Measurements from ENCODE around the gene C3orf20.

C3orf20 gene

GRCh38 chr3:14664170-14664569, 10.8 kb upstream of the C3orf20 start:
- H3K9me3 Mint-ChIP-seq = no peaks in the 10 kb centered on the region
- no peak overlapping the region for H3K4me3 Mint-ChIP-seq
- no peaks in the 10 kb centered on the region for H3K27me3 Mint-ChIP-seq
- peak overlapping the region; percentile 31 for H3K27ac Mint-ChIP-seq
- no peak for DNase-seq
- peaks cover 2% of the 10 kb centered on the region for H3K4me1 Mint-ChIP-seq (ENCODE audit: low read depth)
- peaks cover 94% of the 10 kb centered on the region for H3K36me3 Mint-ChIP-seq (ENCODE audit: low read depth)

DNA sequence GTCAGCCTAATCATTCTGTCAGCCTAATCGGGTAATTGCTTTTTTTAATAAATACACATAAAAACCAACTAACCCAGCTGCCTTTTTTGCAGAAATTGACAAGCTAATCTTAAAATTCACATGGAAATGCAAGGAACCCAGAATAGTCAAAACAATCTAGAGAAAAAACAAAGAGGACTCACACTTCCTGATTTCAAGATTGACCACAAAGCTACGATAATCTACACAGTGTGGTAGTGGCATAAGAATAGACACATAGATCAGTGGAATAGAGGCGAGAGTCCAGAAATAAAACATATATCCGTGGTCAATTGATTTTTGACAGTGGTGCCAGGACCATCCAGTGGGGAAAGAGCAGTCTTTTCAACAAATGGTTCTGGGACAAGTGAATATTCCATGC, 2.4 kb upstream of the C3orf20 start:
- Mint-ChIP-seq H3K27ac (no peak overlapping the region), H3K36me3 (ENCODE audit: low read depth) (peaks cover 67% of the 10 kb centered on the region)

GRCh38 chr3:14676881-14677280, 1.9 kb downstream of the C3orf20 start:
- Mint-ChIP-seq H3K27me3 (no peaks in the 10 kb centered on the region), H3K4me1 (ENCODE audit: low read depth) (no peaks in the 10 kb centered on the region), H3K4me3 (no peak overlapping the region), H3K36me3 (ENCODE audit: low read depth) (peaks cover 26% of the 10 kb centered on the region), H3K27ac (no peak overlapping the region), H3K9me3 (peaks cover 5% of the 10 kb centered on the region)
- DNase-seq = no peak

More for the DNA sequence above, 2.4 kb upstream of the C3orf20 start:
- DNase-seq = no peak
- H3K9me3 Mint-ChIP-seq = no peaks in the 10 kb centered on the region
- H3K4me1 Mint-ChIP-seq (ENCODE audit: low read depth) = no peaks in the 10 kb centered on the region
- no peaks in the 10 kb centered on the region for H3K27me3 Mint-ChIP-seq
- no peak overlapping the region for H3K4me3 Mint-ChIP-seq

DNA sequence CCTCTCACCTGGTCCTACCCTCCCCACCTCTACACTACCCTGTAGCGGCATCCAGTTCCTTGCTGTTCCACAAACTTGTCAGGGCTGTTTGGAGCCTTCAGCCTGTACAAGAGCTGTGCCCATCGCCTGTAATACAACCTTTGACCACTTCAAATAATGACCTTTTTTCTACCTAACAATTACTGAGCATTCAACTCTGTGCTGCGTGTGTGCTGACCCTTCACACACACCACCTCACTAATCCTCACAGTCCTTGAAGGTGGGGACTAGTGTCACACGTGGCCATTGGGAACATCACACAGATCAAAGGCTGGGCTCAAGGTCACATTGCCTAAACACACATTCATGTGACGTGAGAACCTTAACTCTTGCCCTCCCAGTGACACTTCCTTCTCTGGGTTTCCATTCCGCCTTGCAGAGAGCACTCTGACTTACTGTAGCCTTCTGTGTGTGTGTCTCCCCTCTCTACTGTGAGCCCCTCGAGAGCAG, 3.1 kb downstream of the C3orf20 start:
- Mint-ChIP-seq H3K4me1 (ENCODE audit: low read depth) (no peaks in the 10 kb centered on the region), H3K36me3 (ENCODE audit: low read depth) (peaks cover 15% of the 10 kb centered on the region), H3K9me3 (peaks cover 5% of the 10 kb centered on the region), H3K27ac (no peak overlapping the region), H3K27me3 (no peaks in the 10 kb centered on the region), H3K4me3 (no peak overlapping the region)
- DNase-seq = no peak

GRCh38 chr3:14680115-14680514, 5.2 kb downstream of the C3orf20 start:
- Mint-ChIP-seq H3K36me3 (ENCODE audit: low read depth) (peaks cover 3% of the 10 kb centered on the region), H3K4me3 (no peak overlapping the region), H3K4me1 (ENCODE audit: low read depth) (no peaks in the 10 kb centered on the region), H3K27me3 (no peaks in the 10 kb centered on the region), H3K27ac (no peak overlapping the region), H3K9me3 (peaks cover 5% of the 10 kb centered on the region)
- no peak for DNase-seq

GRCh38 chr3:14680716-14681115, 5.8 kb downstream of the C3orf20 start:
- H3K4me3 Mint-ChIP-seq = no peak overlapping the region
- H3K4me1 Mint-ChIP-seq (ENCODE audit: low read depth) = no peaks in the 10 kb centered on the region
- no peak overlapping the region for H3K27ac Mint-ChIP-seq
- H3K9me3 Mint-ChIP-seq = peaks cover 5% of the 10 kb centered on the region
- DNase-seq = no peak
- H3K36me3 Mint-ChIP-seq (ENCODE audit: low read depth) = peaks cover 3% of the 10 kb centered on the region
- no peaks in the 10 kb centered on the region for H3K27me3 Mint-ChIP-seq

GRCh38 chr3:14684447-14684846, 9.5 kb downstream of the C3orf20 start:
- Mint-ChIP-seq H3K4me1 (ENCODE audit: low read depth) (peaks cover 5% of the 10 kb centered on the region), H3K9me3 (peaks cover 5% of the 10 kb centered on the region), H3K36me3 (ENCODE audit: low read depth) (no peaks in the 10 kb centered on the region), H3K27me3 (peaks cover 6% of the 10 kb centered on the region), H3K27ac (no peak overlapping the region), H3K4me3 (no peak overlapping the region)
- DNase-seq = no peak

GRCh38 chr3:14685179-14685578, 10.2 kb downstream of the C3orf20 start:
- Mint-ChIP-seq H3K9me3 (peaks cover 2% of the 10 kb centered on the region), H3K4me1 (ENCODE audit: low read depth) (peaks cover 7% of the 10 kb centered on the region), H3K36me3 (ENCODE audit: low read depth) (no peaks in the 10 kb centered on the region), H3K27me3 (peaks cover 8% of the 10 kb centered on the region), H3K27ac (no peak overlapping the region), H3K4me3 (no peak overlapping the region)
- no peak for DNase-seq

- no peak overlapping the region for H3K27ac Mint-ChIP-seq
- peaks cover 7% of the 10 kb centered on the region for H3K4me1 Mint-ChIP-seq (ENCODE audit: low read depth)
- no peak for DNase-seq
- peaks cover 11% of the 10 kb centered on the region for H3K27me3 Mint-ChIP-seq
- no peaks in the 10 kb centered on the region for H3K9me3 Mint-ChIP-seq
- H3K36me3 Mint-ChIP-seq (ENCODE audit: low read depth) = no peaks in the 10 kb centered on the region
- H3K4me3 Mint-ChIP-seq = no peak overlapping the region
These were observed 12.4 kb downstream of the C3orf20 start for GRCh38 chr3:14687360-14687759.

DNA sequence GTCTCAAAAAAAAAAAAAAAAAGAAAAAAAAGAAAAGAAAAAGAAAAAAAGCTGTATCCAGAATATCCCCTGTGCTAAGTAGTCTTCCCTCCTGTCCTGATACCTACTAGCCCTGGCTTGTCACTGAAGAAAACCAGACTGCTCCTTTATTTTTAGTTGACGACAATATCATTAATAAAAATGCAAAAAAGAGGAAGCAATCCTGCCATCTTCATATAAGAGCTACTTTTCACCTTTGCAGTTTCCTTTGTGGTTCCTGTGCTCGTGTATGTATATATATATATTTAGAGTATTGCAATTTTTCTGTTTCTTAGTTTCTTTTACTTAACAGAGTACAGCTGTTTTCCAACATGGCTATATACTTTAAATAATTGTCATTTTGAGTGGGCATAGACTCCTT, 13.6 kb downstream of the C3orf20 start:
- no peak for DNase-seq
- H3K9me3 Mint-ChIP-seq = peaks cover 4% of the 10 kb centered on the region
- no peak overlapping the region for H3K4me3 Mint-ChIP-seq
- no peak overlapping the region for H3K27ac Mint-ChIP-seq
- peaks cover 11% of the 10 kb centered on the region for H3K27me3 Mint-ChIP-seq
- no peaks in the 10 kb centered on the region for H3K36me3 Mint-ChIP-seq (ENCODE audit: low read depth)
- peaks cover 7% of the 10 kb centered on the region for H3K4me1 Mint-ChIP-seq (ENCODE audit: low read depth)

GRCh38 chr3:14689247-14689980, 14.5 kb downstream of the C3orf20 start:
- H3K36me3 Mint-ChIP-seq (ENCODE audit: low read depth) = no peaks in the 10 kb centered on the region
- peaks cover 4% of the 10 kb centered on the region for H3K9me3 Mint-ChIP-seq
- H3K4me3 Mint-ChIP-seq = no peak overlapping the region
- H3K27me3 Mint-ChIP-seq = peaks cover 17% of the 10 kb centered on the region
- DNase-seq = no peak
- peaks cover 7% of the 10 kb centered on the region for H3K4me1 Mint-ChIP-seq (ENCODE audit: low read depth)
- no peak overlapping the region for H3K27ac Mint-ChIP-seq

DNA sequence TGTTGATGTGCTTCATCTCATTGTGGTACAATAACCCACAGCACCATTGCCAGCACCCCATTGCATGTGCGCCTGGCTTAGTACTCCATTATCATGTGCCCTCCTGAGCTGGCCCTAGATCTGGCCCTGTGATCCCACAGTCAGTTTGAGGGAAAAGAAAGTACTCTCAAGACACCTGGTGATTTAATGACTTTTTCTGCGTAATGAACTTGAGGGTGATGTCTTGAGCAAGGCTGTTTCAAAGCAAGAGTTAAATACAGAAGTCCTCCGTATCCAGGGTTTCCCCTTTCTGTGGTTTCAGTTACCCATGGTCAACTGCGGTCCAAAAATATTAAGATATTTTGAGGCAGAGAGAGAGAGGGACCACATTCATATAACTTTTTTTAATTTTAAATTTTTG, 16.3 kb downstream of the C3orf20 start:
- Mint-ChIP-seq H3K4me1 (ENCODE audit: low read depth) (peaks cover 7% of the 10 kb centered on the region), H3K27me3 (peaks cover 17% of the 10 kb centered on the region), H3K9me3 (peaks cover 4% of the 10 kb centered on the region), H3K27ac (no peak overlapping the region), H3K36me3 (ENCODE audit: low read depth) (no peaks in the 10 kb centered on the region), H3K4me3 (no peak overlapping the region)
- no peak for DNase-seq

GRCh38 chr3:14691719-14692118, 16.8 kb downstream of the C3orf20 start:
- no peak for DNase-seq
- Mint-ChIP-seq H3K27ac (no peak overlapping the region), H3K4me1 (ENCODE audit: low read depth) (peaks cover 7% of the 10 kb centered on the region), H3K27me3 (peaks cover 17% of the 10 kb centered on the region), H3K9me3 (peaks cover 4% of the 10 kb centered on the region), H3K4me3 (no peak overlapping the region), H3K36me3 (ENCODE audit: low read depth) (no peaks in the 10 kb centered on the region)

GRCh38 chr3:14698601-14699244, 23.8 kb downstream of the C3orf20 start:
- Mint-ChIP-seq H3K36me3 (ENCODE audit: low read depth) (no peaks in the 10 kb centered on the region), H3K4me3 (no peak overlapping the region), H3K27me3 (peaks cover 17% of the 10 kb centered on the region), H3K4me1 (ENCODE audit: low read depth) (no peaks in the 10 kb centered on the region), H3K9me3 (no peaks in the 10 kb centered on the region), H3K27ac (no peak overlapping the region)
- no peak for DNase-seq

GRCh38 chr3:14699643-14700042, 24.7 kb downstream of the C3orf20 start:
- no peak overlapping the region for H3K27ac Mint-ChIP-seq
- H3K4me1 Mint-ChIP-seq (ENCODE audit: low read depth) = no peaks in the 10 kb centered on the region
- DNase-seq = no peak
- peaks cover 12% of the 10 kb centered on the region for H3K27me3 Mint-ChIP-seq
- H3K36me3 Mint-ChIP-seq (ENCODE audit: low read depth) = no peaks in the 10 kb centered on the region
- no peaks in the 10 kb centered on the region for H3K9me3 Mint-ChIP-seq
- no peak overlapping the region for H3K4me3 Mint-ChIP-seq

All from activated T-cell treated with anti-CD3 and anti-CD28 coated beads, Interleukin-2, amount 50 U/mL, for 24 hours (primary cell).